ENCODE results near the gene MORN4.
"Not testable (repeated sequence)": the region's sequence is repeated elsewhere in the genome, so short reads cannot be mapped to it uniquely, and the experiment has no call there.

Gene MORN4

GRCh38 chr10:97632949-97633884 lies at the start of gene MORN4:
Gene MORN4 (minus strand): TSS chr10:97633500. CDS start chr10:97619653, 13,847 bp downstream.
- DNase-seq = peak; percentile 74 to 86

DNA sequence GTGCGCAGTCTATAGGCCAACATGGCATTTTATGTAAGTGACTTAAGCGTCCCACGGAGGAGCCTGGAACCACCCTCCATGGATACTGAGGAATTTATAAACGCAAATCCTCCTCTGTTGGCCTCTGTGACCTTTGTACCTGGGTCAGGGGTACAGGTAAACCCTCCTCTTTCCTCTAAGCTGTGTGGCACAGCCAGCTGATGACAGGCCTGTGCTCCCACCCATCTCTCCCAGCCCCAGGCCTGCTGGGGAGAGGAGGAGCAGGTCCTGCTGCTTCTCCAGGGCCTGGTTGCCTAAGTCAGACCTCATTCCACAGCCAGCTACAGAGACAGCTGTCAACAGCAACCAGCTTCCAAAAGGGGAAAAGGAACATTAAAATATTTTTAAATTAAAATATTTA lies 48.7 kb upstream of the MORN4 start:
- no peak for DNase-seq

GRCh38 chr10:97679594-97679993 lies 46.3 kb upstream of the MORN4 start:
- DNase-seq = no peak

GRCh38 chr10:97676770-97677581 lies 43.7 kb upstream of the MORN4 start:
- no peak for DNase-seq

DNA sequence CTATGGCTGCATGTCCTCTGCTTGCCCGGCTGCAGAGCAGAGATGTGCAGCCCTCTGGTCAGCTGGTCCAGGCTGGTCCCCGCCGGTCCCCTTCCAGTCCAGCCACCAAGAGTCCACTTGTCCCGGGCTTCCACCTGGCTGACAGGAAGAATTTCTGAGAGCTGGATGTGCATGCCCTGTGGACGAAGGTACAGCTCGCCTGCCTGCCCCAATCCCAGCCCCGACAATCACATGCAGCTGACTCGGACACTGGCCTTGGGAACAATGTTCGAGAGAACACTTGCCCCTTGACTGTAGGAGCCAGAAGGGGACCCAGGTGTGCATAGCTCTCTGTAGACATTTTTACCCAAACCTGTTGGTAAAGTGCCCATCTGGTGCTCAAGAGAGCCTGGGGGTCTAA lies 41.9 kb upstream of the MORN4 start:
- DNase-seq = no peak

DNA sequence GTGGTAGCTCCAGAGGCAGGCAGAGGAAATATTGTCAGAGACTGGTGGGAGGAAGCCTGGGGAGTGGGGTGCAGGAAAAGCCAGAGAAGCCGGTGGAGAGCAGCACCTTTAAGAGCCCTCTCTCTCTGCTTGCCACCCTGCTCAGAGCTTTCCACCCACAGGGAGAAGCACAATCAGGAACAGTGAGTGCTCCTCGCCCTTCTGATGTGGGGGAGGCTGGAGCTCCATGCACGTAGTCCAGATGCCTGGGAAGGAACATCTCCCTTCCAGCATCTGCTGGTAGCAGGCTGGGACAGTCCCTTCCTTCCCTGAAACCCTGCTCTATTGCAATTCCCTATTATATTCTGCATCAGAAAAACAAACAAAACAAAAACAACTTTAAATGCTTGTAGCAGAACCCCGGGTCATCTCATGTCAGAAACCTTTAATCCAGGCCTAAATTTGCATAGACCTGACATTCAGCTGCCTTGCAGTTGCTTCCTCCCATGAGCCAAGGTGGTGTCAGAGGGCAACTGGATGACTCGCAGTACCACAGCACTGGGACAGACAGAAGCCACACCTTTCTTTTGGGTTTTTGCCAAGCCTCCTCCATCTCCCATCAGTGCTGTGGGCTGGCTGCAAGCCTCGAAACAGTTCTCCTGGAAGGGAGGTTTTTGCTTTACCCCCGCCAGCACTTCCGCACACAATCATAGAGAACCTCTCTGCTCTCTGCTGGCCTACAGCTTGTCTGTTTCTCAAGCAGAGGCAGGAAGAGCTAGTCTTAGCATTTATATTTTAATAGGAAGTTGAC lies 40.6 kb upstream of the MORN4 start:
- DNase-seq = no peak

DNA sequence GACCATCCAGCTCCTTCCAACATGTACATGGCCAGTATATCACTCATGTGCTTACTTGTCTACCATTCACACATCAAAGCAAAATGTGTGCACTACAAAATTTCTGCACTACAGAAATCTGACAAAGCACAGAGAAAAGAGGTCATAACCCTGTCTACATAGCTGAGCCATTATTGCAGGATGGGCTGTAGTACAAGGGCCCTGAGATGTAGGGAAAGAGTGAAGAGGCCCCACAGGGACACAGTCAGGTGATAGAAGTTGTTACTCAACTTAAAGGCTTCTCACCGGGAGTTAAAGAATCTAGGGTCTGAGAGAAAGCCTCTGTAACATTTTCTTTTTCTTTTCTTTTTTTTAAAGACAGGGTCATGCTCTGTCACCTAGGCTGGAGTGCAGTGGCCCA lies 36.3 kb upstream of the MORN4 start:
- DNase-seq = no peak

GRCh38 chr10:97667463-97667862 lies 34.2 kb upstream of the MORN4 start:
- DNase-seq = no peak

DNA sequence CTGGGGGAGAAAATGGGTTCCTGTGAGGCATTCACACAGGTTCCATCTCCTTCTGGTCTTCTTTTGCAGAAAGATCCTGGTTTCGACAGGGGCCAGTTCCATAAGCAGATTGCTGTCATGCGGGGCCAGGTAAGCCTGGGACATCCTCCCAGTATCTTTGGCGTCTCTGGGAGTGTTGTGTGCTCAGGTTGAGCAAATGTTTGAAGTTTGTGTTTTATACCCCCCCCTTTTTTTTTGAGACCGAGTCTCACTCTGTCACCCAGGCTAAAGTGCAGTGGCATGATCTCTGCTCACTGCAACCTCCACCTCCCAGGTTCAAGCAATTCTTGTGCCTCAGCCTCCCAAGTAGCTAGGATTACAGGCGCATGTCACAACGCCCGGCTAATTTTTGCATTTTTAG lies 33.7 kb upstream of the MORN4 start:
- DNase-seq = no peak

DNA sequence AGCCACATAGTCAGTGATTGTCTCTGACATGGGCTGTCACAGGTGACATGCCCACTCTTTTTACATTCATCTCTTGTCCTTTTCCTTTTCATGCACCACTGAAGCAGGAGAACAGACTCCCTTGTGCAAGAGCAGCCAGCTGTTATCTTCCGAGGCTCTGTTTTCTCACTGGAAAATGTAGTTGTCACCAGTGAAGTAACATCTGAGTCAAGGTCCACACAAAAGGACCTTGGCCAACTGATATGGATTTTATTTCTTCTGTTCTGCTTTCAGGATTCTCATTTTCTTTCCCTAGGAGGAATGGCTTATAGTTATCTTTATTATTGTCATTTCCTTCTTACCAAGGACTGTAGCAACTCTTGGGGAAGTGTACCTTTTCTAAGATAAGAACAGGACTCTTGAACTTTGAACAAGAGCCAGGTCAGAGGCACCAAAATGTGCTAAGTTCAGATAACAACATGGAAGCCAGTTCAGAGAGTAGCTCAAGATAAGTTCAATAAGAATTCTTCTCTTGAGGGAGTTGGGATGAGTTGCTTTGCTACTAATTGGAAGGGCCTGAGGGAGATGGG lies 31.1 kb upstream of the MORN4 start:
- DNase-seq = no peak

- no peak for DNase-seq
These were observed 26.3 kb upstream of the MORN4 start for GRCh38 chr10:97659589-97659988.

- no peak for DNase-seq
These were observed 23.5 kb upstream of the MORN4 start for GRCh38 chr10:97656777-97657176.

DNA sequence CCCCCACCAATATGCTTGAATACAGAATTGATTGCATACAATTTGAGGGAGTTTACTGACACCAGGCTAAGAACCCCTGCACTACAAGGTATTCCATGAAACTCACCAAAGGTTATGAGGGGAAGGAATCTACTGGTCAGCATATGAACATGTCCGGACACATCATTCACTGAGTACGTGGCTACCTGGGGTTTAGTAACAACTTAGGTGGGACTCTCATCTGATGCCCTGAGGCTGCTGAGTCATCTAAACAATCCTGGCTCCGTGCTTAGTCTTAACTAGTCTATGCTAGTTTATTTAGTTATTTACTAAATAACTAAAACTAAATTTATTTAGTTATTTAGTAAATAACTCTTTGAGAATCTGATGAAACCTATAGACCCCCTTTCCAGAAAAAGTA lies 18.5 kb upstream of the MORN4 start:
- no peak for DNase-seq

DNA sequence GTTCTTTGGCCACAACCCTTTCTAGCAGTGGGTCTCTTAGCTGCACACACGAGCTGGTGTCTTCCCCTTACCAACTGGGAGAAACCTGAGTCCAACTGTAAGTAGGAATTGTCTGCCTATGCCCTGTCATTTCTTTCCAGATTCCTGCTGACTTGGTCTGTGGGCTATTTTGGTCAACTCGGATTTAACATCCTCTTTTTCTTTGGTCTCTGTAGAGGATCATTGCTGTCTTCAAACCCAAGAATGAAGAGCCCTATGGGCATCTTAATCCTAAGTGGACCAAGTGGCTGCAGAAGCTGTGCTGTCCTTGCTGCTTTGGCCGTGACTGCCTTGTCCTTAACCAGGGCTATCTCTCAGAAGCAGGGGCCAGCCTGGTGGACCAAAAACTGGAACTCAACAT lies 17.4 kb upstream of the MORN4 start:
- no peak for DNase-seq

GRCh38 chr10:97649405-97649750 lies 16.1 kb upstream of the MORN4 start:
- DNase-seq = not testable (repeated sequence)

DNA sequence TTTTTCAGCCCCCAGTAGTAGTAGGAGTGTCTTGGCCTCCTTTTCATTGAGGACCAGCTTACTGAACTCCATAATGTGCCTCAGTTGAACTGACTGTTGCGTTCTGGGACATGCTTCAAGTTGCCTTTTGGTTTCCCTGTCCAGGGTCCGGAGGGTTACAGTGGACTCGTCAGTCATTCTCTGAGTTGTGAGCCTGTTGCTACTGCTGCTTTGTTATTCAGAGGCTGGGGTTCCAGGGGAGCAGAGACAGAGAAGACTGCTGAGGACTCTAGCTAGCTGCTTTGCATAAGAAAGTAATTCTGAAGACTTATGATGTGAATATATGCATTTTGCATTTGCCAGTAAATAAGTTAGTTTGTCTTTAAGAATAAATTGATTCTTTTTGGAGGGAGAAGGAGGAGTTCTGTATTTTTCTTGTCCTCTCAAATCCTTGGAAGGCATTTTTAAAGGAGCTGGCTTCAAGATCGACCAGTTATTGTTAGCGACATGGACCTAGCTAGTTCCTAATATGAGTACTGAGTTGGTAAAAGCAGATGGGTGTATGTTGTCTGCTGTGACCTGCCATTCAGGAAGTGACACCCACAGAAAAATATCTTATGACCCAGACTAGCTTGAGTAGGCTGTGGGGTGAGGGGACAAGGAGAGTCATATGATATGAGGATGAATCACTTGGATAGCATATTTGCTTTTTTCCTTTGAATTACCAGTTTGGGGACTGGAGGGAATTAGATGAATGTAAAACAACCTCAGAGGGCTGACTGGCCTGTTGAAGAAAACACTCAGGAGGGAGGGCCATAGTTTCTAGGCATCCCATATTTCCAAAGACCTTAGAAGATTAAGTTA lies 15.5 kb upstream of the MORN4 start:
- DNase-seq = no peak

- no peak for DNase-seq
These were observed 14.3 kb upstream of the MORN4 start for GRCh38 chr10:97647556-97647955.

DNA sequence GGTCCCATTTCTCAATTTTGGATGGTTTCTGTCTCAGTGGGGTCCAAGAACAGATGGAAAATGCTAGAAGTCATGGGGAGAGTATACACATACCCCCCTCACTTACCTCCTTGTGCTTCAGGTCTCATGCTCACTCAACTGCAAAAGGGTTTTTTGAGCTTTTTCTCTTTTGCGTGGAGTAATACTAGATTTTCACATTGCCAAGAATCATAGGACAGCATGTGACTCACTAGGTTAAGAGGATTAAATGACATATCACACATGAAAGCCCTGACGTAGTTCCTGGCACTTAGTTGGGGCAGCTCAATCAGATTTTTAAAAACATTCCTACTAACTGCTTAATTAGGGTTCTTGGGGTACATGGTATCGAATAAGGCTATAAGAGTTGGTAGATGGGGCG lies 11.6 kb upstream of the MORN4 start:
- DNase-seq = no peak

DNA sequence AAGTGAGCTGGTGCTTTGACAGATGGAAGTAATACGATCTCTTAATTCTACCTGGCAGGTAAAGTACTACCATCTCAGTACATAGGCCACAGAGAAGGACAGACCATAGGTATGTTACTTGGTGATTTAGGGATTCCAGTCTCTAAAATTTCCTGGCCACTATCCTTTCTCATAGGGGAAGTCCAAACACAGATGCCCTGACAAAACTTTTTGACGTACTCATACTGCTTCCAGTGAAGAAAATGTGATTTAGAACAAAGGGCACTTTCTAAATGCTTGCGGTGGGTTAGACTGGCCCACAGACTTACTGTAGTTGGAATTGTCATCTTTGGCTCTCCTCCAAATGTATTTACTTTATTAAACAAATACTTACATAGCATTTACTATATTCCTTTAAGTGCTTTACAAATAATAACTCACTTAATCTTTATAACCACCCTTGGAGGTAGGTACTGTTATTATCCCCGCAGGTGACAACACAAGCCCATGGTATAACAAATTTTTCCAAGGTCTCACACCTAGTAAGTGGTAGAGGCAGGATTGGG lies 10.2 kb upstream of the MORN4 start:
- DNase-seq = no peak

DNA sequence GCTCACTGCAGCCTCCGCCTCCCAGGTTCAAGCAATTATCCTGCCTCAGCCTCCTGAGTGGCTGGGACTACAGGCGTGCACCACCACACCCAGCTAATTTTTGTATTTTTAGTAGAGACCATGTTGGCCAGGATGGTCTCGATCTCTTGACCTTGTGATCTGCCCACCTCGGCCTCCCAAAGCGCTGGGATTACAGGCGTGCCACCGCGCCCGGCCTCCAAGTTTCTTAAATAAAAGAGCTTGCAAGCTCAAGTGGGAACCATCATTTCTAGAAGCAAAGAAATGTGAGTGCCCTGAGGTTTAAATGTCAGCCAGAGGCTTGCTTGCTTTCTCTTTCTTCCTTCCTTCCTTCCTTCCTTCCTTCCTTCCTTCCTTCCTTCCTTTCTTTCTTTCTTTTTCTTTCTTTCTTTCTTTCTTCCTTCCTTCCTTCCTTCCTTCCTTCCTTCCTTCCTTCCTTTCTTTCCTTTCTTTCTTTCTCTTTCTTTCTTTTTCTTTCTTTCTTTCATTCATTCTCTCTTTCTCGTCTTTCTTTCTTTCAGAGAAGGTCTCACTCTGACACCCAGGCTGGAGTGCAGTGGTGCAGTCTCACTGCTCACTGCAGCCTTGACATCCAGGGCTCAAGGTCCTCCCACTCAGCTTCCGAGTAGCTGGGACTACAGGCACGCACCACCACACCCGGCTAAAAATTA lies 9.3 kb upstream of the MORN4 start:
- not testable (repeated sequence) for DNase-seq
